HG03354 (cell line): Measurements from ENCODE around the gene TAL1.
"Not testable (repeated sequence)": the region's sequence is repeated elsewhere in the genome, so short reads cannot be mapped to it uniquely, and the experiment has no call there.

Source experiments
- ATAC-seq: cut with Tn5 transposase; IDR thresholded peaks from one replicate; pipeline ENCODE4 v1.9.1; 2021; ENCODE audit warnings: mild to moderate bottlenecking; ENCODE audit not compliant: unreplicated experiment, poor library complexity, severe bottlenecking

TAL1 gene

DNA sequence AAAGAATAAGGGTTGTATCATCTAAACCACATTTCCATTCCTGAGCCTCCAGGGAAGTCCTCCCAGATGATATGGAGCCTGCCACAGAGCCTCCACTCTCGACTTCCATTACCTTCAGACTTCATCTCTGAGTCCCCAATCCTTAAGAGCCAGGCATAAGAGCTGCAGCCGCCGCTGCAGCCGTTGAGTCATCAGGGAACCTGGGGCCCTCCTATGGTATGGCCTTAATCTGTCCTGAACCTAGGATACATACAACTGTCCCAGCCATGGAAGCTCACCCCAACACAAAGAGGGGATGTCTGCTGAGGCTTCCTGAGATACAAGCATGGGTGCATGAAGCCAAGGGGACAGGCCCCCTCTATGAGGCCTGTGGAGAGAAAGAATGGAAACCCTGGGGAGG, 16.3 kb downstream of the TAL1 start:
- ATAC-seq, result no peak

DNA sequence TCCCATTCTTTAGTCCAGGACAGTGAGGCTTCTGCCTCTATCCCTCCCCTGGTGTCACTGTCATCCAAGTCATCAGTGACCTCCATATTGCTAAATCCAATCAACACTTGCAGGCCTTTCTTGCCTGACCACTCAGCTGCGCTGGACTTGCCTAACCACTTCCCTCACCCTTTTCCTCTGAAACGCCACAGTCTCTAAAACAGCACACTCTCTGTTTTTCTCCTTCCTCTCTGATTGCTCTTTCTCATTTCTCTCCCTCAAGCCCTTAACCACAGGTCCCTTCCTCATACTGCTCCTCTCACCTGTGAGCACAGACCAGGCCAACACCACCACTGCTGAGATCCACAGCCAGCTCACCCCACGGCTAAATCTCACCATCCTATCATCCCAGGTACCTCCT, 17.5 kb downstream of the TAL1 start:
- no peak for ATAC-seq

GRCh38 chr1:47213230-47213963, 18.6 kb downstream of the TAL1 start:
- ATAC-seq, result no peak

- no peak for ATAC-seq
Observed at GRCh38 chr1:47212636-47213229, 19.3 kb downstream of the TAL1 start.

GRCh38 chr1:47211796-47212269, 20.2 kb downstream of the TAL1 start:
- ATAC-seq, result no peak

- no peak for ATAC-seq
Observed at GRCh38 chr1:47210666-47211065, 21.4 kb downstream of the TAL1 start.

DNA sequence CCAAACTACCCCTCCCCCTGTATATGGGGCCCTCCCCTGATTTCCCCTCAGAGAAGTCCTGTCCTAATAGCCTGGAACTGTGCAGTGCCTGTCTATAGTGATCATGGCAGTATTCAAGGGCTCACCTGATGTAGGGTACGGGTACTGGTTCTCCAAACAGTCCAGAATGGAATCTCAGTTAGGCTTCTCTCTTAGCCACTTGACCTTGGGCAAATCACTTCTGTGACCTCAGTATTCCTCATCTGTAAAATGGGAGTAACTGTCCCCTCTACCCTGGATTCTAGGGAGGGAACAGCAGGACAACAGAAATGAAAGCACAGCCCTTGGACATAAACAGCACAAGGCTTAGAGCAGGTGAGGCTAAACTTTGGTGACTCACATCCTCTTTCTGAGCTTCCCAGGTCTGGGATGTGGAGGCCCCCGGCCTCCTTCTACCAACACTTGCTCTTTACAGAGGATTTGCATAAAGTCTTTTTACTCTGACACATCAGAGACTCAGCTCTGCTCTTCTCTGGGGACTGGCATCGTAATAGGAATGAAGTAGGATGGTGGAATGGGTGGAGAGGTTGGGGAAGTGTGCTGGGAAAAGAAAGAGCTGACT, 22.2 kb downstream of the TAL1 start:
- no peak for ATAC-seq

- ATAC-seq, result no peak
Observed at GRCh38 chr1:47209091-47209490, 22.9 kb downstream of the TAL1 start.

- ATAC-seq, result no peak
Observed at GRCh38 chr1:47208374-47208850, 23.6 kb downstream of the TAL1 start.

DNA sequence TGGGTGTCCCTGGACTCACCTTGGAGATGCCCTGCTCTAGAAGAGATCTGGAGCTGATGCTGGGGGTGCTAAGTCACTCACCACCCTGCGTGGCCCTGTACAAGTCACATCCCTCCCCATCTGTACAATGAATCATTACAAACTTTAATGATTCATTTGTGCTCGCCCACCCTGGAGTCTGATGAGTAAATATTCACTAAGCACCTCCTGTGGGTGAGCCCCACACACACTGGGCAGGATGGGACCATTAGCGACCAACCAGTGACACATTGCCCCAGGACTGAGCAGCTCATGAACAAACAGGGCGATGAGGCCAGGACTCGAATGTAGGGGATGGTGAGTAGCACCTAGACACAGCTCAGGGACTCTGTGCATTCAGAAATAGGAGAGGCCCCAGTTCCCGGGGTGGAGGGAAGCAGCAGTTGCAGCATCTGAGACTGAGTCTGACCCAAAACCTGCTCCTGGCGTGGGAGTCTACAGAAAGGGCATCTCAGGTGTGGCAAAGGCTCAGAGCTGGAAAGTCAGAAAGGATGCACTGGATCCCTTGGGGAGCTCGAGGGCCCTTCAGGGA, 24.1 kb downstream of the TAL1 start:
- no peak for ATAC-seq

- no peak for ATAC-seq
Observed at GRCh38 chr1:47205918-47206317, 26.1 kb downstream of the TAL1 start.

GRCh38 chr1:47203504-47203903, 28.5 kb downstream of the TAL1 start:
- not testable (repeated sequence) for ATAC-seq

DNA sequence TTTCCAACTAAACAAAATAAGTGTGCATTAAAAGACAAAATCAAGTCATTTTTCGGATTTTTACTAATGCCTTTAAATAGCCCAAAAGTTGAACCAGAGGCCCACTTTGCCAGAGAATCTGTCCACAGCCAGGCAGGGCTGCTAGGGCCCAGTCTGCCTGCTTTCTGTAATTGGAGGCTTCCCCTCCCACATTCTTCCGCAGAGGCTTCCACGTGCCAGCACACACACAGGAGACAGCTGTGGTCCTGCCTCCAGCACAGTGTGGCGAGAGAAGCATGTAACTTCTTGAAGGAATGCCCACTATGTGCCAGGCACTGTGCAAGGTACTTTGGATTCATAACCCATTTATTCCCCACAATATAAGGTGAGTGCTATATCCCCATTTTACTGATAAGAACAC, 30.8 kb downstream of the TAL1 start:
- ATAC-seq, result no peak

DNA sequence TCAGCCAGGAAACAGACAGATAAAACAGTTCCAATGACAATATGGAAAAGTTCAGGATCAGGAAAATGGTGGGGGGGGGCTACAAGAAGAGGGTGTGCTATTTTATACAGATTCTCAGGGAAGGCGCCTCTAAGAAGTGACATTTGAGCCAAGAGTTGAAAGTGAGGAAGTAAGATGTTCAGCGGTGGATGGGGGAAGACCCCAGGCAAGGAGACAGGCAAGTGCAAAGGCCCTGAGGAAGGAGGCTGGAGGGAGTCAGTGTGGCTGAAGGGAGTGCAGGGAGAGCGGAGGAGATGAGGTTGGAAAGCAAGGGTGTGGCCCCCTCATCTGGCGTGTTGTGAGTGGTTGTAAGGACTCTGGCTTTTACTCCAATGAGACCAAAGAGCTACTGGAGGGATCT, 33.8 kb downstream of the TAL1 start:
- no peak for ATAC-seq

DNA sequence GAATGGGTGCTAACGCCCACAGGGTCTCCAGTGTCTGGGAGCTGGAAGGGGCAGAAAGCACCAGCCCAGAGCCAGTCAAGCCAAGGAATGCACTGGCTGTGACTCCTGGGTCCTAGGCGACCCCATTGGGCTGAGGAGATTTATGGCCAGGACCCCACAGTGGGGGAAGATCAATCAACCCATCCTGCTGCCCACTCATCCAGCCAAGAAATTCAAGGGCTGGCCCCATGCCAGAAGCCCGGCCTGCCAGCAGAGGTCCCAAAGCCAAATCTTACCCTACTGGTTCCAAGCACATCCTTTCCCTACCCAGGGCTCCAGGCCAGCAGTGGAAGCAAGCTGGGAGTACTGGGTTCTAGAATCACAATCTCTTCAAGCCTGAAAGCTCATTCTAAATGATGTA, 35.4 kb downstream of the TAL1 start:
- no peak for ATAC-seq

DNA sequence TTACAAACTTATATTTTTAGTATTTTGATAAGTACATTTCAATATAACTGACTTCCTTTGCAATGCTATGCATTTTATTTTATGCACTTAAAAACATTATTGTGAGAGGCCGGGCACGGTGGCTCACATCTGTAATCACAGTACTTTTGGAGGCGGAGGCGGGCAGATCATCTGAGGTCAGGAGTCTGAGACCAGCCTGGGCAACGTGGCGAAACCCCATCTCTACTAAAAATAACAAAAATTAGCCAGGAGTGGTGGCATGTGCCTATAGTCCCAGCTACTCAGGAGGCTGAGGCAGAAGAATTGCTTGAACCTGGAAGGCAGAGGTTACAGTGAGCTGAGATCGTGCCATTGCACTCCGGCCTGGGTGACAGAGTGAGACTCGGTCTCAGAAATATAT, 36.0 kb downstream of the TAL1 start:
- ATAC-seq, result not testable (repeated sequence)

DNA sequence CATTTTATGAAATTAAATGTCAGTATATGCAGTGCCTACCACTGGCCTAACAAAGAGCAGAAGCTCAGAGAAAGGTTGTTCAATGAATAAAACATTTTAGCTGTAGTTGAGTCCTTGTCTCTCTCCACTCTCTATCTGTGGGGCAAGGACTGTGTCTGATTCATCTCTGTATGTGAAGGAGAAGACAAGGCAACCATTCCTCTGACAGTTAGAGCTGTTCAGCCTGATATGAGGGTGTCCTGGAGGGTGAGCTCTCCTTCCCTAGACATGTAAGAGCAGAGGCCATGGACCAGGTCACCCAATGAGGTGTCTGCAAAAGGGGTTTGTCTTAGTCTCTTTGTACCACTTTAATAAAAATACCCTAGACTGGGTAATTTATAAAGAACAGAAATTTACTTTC, 37.7 kb downstream of the TAL1 start:
- no peak for ATAC-seq

GRCh38 chr1:47193496-47193895, 38.5 kb downstream of the TAL1 start:
- not testable (repeated sequence) for ATAC-seq

DNA sequence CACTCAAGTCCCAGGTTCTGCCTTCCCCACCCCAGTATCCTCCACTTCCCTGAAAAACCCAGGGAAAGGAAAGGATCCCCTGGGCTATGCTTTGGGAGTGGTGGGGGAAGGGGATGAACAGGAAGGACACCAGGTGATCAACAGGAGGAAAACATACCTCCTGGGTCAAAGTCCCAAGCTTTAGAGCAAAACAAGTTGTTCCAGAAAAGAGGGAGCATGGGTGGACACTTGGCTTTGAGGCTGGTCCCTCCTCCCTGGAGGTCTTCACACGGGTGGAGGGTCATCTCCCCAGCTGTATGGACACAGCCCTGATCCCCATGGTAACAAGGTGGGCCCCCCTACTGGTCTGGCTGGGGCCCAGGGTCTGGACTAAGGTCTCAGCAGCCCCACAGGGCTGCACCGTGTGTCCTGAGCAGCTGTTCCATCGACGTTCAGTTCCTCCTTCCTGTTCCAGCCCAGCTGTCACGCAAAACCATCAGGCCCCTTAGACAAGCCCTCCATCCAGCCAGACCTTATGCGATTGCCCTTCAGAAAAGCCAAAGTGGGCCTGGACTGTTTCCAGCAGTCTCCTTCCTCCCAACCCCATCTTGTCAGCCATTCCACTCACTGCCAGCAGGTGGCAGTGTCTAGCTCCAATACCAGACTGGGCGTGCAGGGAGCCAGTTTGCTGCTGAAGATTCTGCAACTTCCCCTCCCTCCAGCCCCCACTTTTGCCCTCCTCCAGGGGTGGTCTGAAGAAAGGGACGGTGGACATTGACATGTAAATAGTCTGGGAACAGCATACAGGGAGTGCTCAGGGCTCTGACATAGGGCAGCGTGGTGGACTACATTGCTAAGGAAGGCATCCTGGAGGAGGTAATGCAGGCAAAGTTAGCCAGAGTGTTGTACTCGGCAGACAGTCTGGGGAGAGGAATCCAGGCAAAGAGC, 39.3 kb downstream of the TAL1 start:
- peak; percentile 79 for ATAC-seq
